H1 (cell line): ENCODE data around the gene CDH2. TPM values are rescaled to one million over a fixed set of nuclear protein-coding genes. Genes with fewer than 3 reads are reported as not detected.

ENCODE experiments used
- CTCF ChIA-PET: fragments of 300-600 bp; sonication (Branson Sonifier 250); formaldehyde crosslinking; loops from one replicate; lab custom pipeline; 2021; ENCODE audit not compliant: partially characterized antibody; lab: Charles Lee
- POLR2A ChIA-PET: fragments of 300-600 bp; sonication (Branson Sonifier 250); formaldehyde crosslinking; loops from one replicate; lab custom pipeline; 2021; ENCODE audit warnings: inconsistent platforms; ENCODE audit not compliant: partially characterized antibody; lab: Charles Lee
- DNase-seq, 2 experiments: peaks; one replicate each; pipeline versions ENCODE4 v3.0.0 to v3.0.0-alpha.2; 2010 to 2022; ENCODE audit warnings: low spot score in 2 of 2, low read depth in 1 of 2, mixed read lengths in 1 of 2
- FAIRE-seq: peaks from 2 replicates; lab custom pipeline; 2011; peaks lifted over from hg19 to GRCh38; lab: Jason Lieb, UNC
- H2AFZ ChIP-seq: 2 replicates; pipeline ENCODE4 v1.8.1; 2012; ENCODE audit warnings: low read length, inconsistent platforms
- H2AK5ac ChIP-seq: 2 replicates; pipeline ENCODE4 v1.6.1; 2013; ENCODE audit warnings: low read depth, low read length
- H2BK120ac ChIP-seq: replicated peaks from 2 replicates; pipeline ENCODE3; 2013; ENCODE audit warnings: low read depth, low read length, inconsistent platforms
- H2BK12ac ChIP-seq: 2 replicates; pipeline ENCODE4 v1.6.1; 2013; ENCODE audit warnings: low read depth, low read length
- H2BK15ac ChIP-seq: 2 replicates; pipeline ENCODE4 v1.6.1; 2013; ENCODE audit warnings: low read length
- H2BK20ac ChIP-seq: 2 replicates; pipeline ENCODE4 v1.6.1; 2013; ENCODE audit warnings: low read length
- H2BK5ac ChIP-seq: 2 replicates; pipeline ENCODE4 v1.6.1; 2013; ENCODE audit warnings: low read depth, low read length
- H3K14ac ChIP-seq: 2 replicates; pipeline ENCODE4 v1.6.1; 2013; ENCODE audit warnings: inconsistent platforms; ENCODE audit not compliant: insufficient read length
- H3K18ac ChIP-seq: 2 replicates; pipeline ENCODE4 v1.6.1; 2013; ENCODE audit warnings: low read length; ENCODE audit errors: extremely low read depth
- H3K23ac ChIP-seq: 2 replicates; pipeline ENCODE4 v1.6.1; 2013; ENCODE audit warnings: inconsistent platforms; ENCODE audit not compliant: insufficient read length
- H3K23me2 ChIP-seq: 2 replicates; pipeline ENCODE4 v1.6.1; 2013; ENCODE audit warnings: low read depth, low read length
- H3K27ac ChIP-seq: 2 replicates; pipeline ENCODE4 v1.6.1; 2011; ENCODE audit warnings: low read depth, low read length, inconsistent platforms
- H3K27me3 ChIP-seq, 4 experiments: replicated peaks in 1 of 4; 1 replicate in 1 of 4; 2 replicates in 3 of 4; pipeline versions ENCODE4 v1.6.1 to v1.8.1; 2011 to 2013; ENCODE audit warnings: low read length in 3 of 4, mild to moderate bottlenecking in 3 of 4, inconsistent platforms in 2 of 4, mixed read lengths in 2 of 4, moderate library complexity in 1 of 4; ENCODE audit not compliant: control insufficient read depth in 3 of 4, insufficient read depth in 3 of 4; ENCODE audit errors: extremely low read depth in 1 of 4
- H3K36me3 ChIP-seq, 4 experiments: 2 replicates each; pipeline versions ENCODE4 v1.6.1 to v1.8.1; 2011 to 2013; ENCODE audit warnings: mild to moderate bottlenecking in 4 of 4, low read length in 3 of 4, moderate library complexity in 2 of 4, control low read depth in 1 of 4, inconsistent platforms in 1 of 4; ENCODE audit not compliant: insufficient read depth in 4 of 4, control insufficient read depth in 2 of 4
- H3K4ac ChIP-seq: replicated peaks from 2 replicates; pipeline ENCODE3; 2013; ENCODE audit warnings: low read length, low read depth, mixed read lengths, inconsistent platforms; ENCODE audit not compliant: insufficient read length
- H3K4me1 ChIP-seq, 4 experiments: replicated peaks in 1 of 4; 1 replicate in 1 of 4; 2 replicates in 3 of 4; pipeline versions ENCODE4 v1.6.1 to v1.8.1; 2011 to 2013; ENCODE audit warnings: low read length in 3 of 4, inconsistent platforms in 2 of 4, mixed read lengths in 1 of 4; ENCODE audit not compliant: insufficient read depth in 4 of 4, control insufficient read depth in 3 of 4
- H3K4me2 ChIP-seq, 2 experiments: 2 replicates each; pipeline versions ENCODE4 v1.6.1 to v1.8.1; 2011 to 2013; ENCODE audit warnings: low read depth in 2 of 2, low read length in 2 of 2, control low read depth in 1 of 2, inconsistent platforms in 1 of 2, mild to moderate bottlenecking in 1 of 2; ENCODE audit not compliant: insufficient read depth in 1 of 2
- H3K4me3 ChIP-seq, 4 experiments: fragments of 200-600, 300-600 bp in 1 of 4; sonication (generic), shearing (Covaris generic), sonication (Bioruptor Twin) in 1 of 4; 2 replicates each; pipeline versions ENCODE4 v1.5.1 to v1.8.1; 2011 to 2016; ENCODE audit warnings: low read length in 4 of 4, low read depth in 3 of 4, control low read depth in 2 of 4, inconsistent platforms in 2 of 4, mild to moderate bottlenecking in 2 of 4, mixed read lengths in 1 of 4, moderate library complexity in 1 of 4; ENCODE audit not compliant: insufficient read depth in 2 of 4; ENCODE audit errors: extremely low read depth in 1 of 4
- H3K56ac ChIP-seq: replicated peaks from 2 replicates; pipeline ENCODE3; 2013; ENCODE audit warnings: low read depth, mild to moderate bottlenecking, mixed read lengths, low read length, inconsistent platforms; ENCODE audit not compliant: insufficient read length
- H3K79me1 ChIP-seq: 2 replicates; pipeline ENCODE4 v1.6.1; 2013; ENCODE audit warnings: low read depth, low read length, control low read depth
- H3K79me2 ChIP-seq, 2 experiments: 2 replicates each; pipeline versions ENCODE4 v1.6.1 to v1.8.1; 2012 to 2013; ENCODE audit warnings: low read length in 2 of 2, mild to moderate bottlenecking in 2 of 2, inconsistent platforms in 1 of 2; ENCODE audit not compliant: insufficient read depth in 2 of 2, control insufficient read depth in 1 of 2
- H3K9ac ChIP-seq, 4 experiments: replicated peaks in 1 of 4; 1 replicate in 1 of 4; 2 replicates in 3 of 4; pipeline versions ENCODE4 v1.6.1 to v1.8.1; 2011 to 2013; ENCODE audit warnings: low read depth in 3 of 4, low read length in 3 of 4, control low read depth in 2 of 4, mild to moderate bottlenecking in 2 of 4, moderate library complexity in 2 of 4, inconsistent platforms in 1 of 4; ENCODE audit errors: extremely low read depth in 1 of 4
- H3K9me3 ChIP-seq, 2 experiments: 2 replicates each; pipeline versions ENCODE4 v1.6.1 to v1.8.1; 2012 to 2013; ENCODE audit warnings: mild to moderate bottlenecking in 2 of 2, moderate library complexity in 2 of 2, control low read depth in 1 of 2, inconsistent platforms in 1 of 2, low read depth in 1 of 2, low read length in 1 of 2, mixed read lengths in 1 of 2; ENCODE audit not compliant: insufficient read depth in 2 of 2
- H4K20me1 ChIP-seq, 2 experiments: replicated peaks in 1 of 2; 2 replicates each; pipeline versions ENCODE3 to v1.8.1; 2011 to 2013; ENCODE audit warnings: inconsistent platforms in 2 of 2, low read length in 2 of 2, mild to moderate bottlenecking in 1 of 2; ENCODE audit not compliant: insufficient read depth in 2 of 2, control insufficient read depth in 1 of 2
- H4K5ac ChIP-seq: 2 replicates; pipeline ENCODE4 v1.6.1; 2013; ENCODE audit warnings: low read length, low read depth, mixed read lengths, inconsistent platforms; ENCODE audit not compliant: insufficient read length
- H4K8ac ChIP-seq: 2 replicates; pipeline ENCODE4 v1.8.0; 2013; ENCODE audit warnings: mild to moderate bottlenecking, moderate library complexity, low read length, inconsistent platforms; ENCODE audit not compliant: insufficient read depth; ENCODE audit errors: extremely low read depth
- H4K91ac ChIP-seq: replicated peaks from 2 replicates; pipeline ENCODE3; 2013; ENCODE audit warnings: low read length, mixed read lengths, inconsistent platforms; ENCODE audit not compliant: insufficient read length
- EP300 ChIP-seq, 2 experiments: IDR thresholded peaks; 1 replicate in 1 of 2; 2 replicates in 1 of 2; pipeline ENCODE4 v1.6.1; 2011 to 2012; ENCODE audit warnings: low read depth in 2 of 2, low read length in 2 of 2, mild to moderate bottlenecking in 2 of 2, borderline replicate concordance in 1 of 2, inconsistent platforms in 1 of 2, moderate library complexity in 1 of 2
- GABPA ChIP-seq: IDR thresholded peaks from 2 replicates; pipeline ENCODE4 v1.6.1; 2011; ENCODE audit warnings: mild to moderate bottlenecking, low read length, moderate library complexity, borderline replicate concordance; ENCODE audit not compliant: insufficient read depth
- GTF2F1 ChIP-seq: IDR thresholded peaks from 2 replicates; pipeline ENCODE4 v1.6.1; 2012; ENCODE audit warnings: low read depth, low read length, improper control_type of control experiment, borderline replicate concordance
- HDAC6 ChIP-seq: IDR thresholded peaks from one replicate; pipeline ENCODE4 v1.7.1; 2012; ENCODE audit warnings: low read depth, mild to moderate bottlenecking, inconsistent platforms, low read length, moderate library complexity
- KDM1A ChIP-seq: fragments of 200-600, 300-600 bp; sonication (generic); IDR thresholded peaks from 2 replicates; pipeline ENCODE4 v1.7.1; 2016; ENCODE audit warnings: mild to moderate bottlenecking, low read length, borderline replicate concordance
- MAFK ChIP-seq: IDR thresholded peaks from 2 replicates; pipeline ENCODE4 v1.6.1; 2012; ENCODE audit warnings: low read depth, mild to moderate bottlenecking, improper control_type of control experiment, low read length
- POU5F1 ChIP-seq: IDR thresholded peaks from 2 replicates; pipeline ENCODE4 v1.6.1; 2011; ENCODE audit warnings: low read depth, mild to moderate bottlenecking, low read length, moderate library complexity
- RFX5 ChIP-seq: IDR thresholded peaks from 2 replicates; pipeline ENCODE4 v1.6.1; 2011; ENCODE audit warnings: low read depth, low read length, improper control_type of control experiment, borderline replicate concordance
- whole genome bisulfite sequencing, 2 experiments: shearing (Covaris generic) in 1 of 2; methylation state at CpG; one replicate each; pipeline versions ENCODE4 v1.1.6 to v1.1.7; 2013 to 2015; ENCODE audit warnings: low lambda C conversion rate in 2 of 2, mixed read lengths in 2 of 2, inconsistent platforms in 1 of 2, low coverage in 1 of 2, missing lambda C conversion rate in 1 of 2; ENCODE audit not compliant: insufficient replicate concordance in 2 of 2, insufficient coverage in 1 of 2, insufficient read length in 1 of 2; ENCODE audit errors: extremely low coverage in 1 of 2, missing lambda C conversion rate in 1 of 2; 5-methylcytosine and 5-hydroxymethylcytosine counted together
- polyA plus RNA-seq, 7 experiments: library from polyadenylated mRNA; depleted of rRNA in 3 of 7; stranded (reverse) in 5 of 7; unstranded in 2 of 7; fragments of >200 nt in 5 of 7; fragments of 200-250 nt in 2 of 7; gene quantifications; 1 replicate in 5 of 7; 2 replicates in 1 of 7; 4 replicates in 1 of 7; pipeline versions ENCODE4 v1.2.1 to v1.2.3, GENCODE V29; 2011 to 2013; ENCODE audit warnings: missing spikeins in 2 of 7, mixed read lengths in 2 of 7
- total RNA-seq: library from RNA; stranded (reverse); fragmentation: NEBNext Ultra II Directional; extraction: Animal tissue kit (Norgen Biotek cat#: 25700); gene quantifications from 2 replicates; pipeline ENCODE4 v1.2.1, GENCODE V29; 2021

CDH2 gene
- total and polyA plus RNA-seq, 2 of the 8 experiments (the other 6 are each of a cell fraction or from before 2014, with no cell fraction given): 15.0 to 56.5 TPM

DNA sequence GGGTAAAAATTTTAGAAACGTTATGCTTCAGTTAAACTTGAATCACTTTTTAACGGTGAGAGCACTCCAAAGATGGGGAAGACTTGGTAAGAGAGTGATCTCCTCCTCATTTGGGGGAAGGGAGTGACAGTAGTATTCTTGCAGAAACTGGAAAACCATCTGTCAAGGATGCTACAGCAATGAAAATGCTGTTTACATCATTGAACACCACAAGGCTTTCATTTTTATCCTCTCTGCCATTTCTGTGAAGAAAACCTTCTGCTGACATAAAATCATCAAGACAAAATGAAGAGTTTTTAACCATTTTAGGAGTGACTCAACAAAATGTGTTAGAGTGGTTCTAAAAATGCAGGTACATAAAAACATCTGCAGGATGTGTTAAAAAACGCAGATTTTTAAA lies 38.1 kb downstream of the CDH2 start:
- Histone ChIP-seq H3K23me2 (no peaks in the 10 kb centered on the region; the same call in 1 of the 2 replicates), H3K4me3 (no peak overlapping the region), H3K79me2 (no peaks in the 10 kb centered on the region), H3K23ac (no peak overlapping the region), H4K91ac (no peak overlapping the region), H3K4me1 (no peaks in the 10 kb centered on the region), H3K9me3 (no peaks in the 10 kb centered on the region), H3K56ac (no peak overlapping the region), H2BK20ac (no peak overlapping the region), H3K27me3 (no peaks in the 10 kb centered on the region), H2AFZ (no peak overlapping the region), H3K9ac (no peak overlapping the region), H4K20me1 (no peaks in the 10 kb centered on the region), H3K79me1 (no peaks in the 10 kb centered on the region), H3K4ac (no peak overlapping the region), H2BK15ac (no peak overlapping the region), H3K14ac (no peak overlapping the region), H2AK5ac (no peak overlapping the region), H3K36me3 (no peaks in the 10 kb centered on the region), H4K8ac (no peak overlapping the region), H4K5ac (no peak overlapping the region), H2BK5ac (no peak overlapping the region), H3K27ac (no peak overlapping the region), H2BK12ac (no peak overlapping the region), H3K18ac (no peak overlapping the region), H3K4me2 (no peak overlapping the region), H2BK120ac (no peak overlapping the region)
- ChIA-PET POLR2A (no interaction called here), CTCF (no interaction called here)
- no peak for FAIRE-seq
- 85% methylated on average over 3 of the region's 3 CpGs; no CpG with 5 or more reads in 1 of the 2 experiments for WGBS, 2 experiments
- no peak for DNase-seq
- TF ChIP-seq RFX5 (no peak), GTF2F1 (no peak), MAFK (no peak), POU5F1 (no peak), GABPA (no peak), HDAC6 (no peak), KDM1A (no peak), EP300 (IDR thresholded peaks at IDR 0.05; ENCODE audit: borderline replicate concordance in 1 of 2, low read depth in 2 of 2, low read length in 2 of 2) (no peak)
